Measurements from ENCODE around the gene MAGI2. TPM values are rescaled to one million over a fixed set of nuclear protein-coding genes. Genes with fewer than 3 reads are reported as not detected.

The MAGI2 gene
- total RNA-seq, 4 donors from 2014 or later: 0.98 to 4.8 (median 2.5) TPM

DNA sequence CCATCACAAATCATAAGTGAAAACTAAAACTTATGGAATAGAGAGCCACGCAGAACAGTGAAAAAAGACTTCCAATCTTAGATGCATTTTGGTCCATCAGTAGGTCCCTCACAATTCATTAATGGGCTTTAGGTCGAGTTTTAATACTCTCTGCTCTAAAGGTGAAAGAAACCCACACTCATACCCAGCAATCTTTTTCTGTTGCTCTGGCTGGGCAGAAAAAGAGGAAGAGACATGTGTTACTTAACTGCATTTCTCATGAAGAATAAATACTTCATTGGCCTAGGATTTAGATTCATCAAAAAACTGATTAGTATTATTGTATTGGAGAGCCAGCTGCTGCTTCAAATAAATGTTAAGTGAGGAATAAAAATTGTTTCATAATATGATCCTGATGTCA is 1009.2 kb downstream of the MAGI2 start:
- no peaks in the 10 kb centered on the region for H3K4me1 ChIP-seq
- H3K9me3 ChIP-seq: no peaks in the 10 kb centered on the region
- H3K27ac ChIP-seq: no peak overlapping the region
- WGBS: 75% methylated on average over 2 of the region's 2 CpGs
- no peaks in the 10 kb centered on the region for H3K27me3 ChIP-seq
- TF ChIP-seq, protein P1, sequence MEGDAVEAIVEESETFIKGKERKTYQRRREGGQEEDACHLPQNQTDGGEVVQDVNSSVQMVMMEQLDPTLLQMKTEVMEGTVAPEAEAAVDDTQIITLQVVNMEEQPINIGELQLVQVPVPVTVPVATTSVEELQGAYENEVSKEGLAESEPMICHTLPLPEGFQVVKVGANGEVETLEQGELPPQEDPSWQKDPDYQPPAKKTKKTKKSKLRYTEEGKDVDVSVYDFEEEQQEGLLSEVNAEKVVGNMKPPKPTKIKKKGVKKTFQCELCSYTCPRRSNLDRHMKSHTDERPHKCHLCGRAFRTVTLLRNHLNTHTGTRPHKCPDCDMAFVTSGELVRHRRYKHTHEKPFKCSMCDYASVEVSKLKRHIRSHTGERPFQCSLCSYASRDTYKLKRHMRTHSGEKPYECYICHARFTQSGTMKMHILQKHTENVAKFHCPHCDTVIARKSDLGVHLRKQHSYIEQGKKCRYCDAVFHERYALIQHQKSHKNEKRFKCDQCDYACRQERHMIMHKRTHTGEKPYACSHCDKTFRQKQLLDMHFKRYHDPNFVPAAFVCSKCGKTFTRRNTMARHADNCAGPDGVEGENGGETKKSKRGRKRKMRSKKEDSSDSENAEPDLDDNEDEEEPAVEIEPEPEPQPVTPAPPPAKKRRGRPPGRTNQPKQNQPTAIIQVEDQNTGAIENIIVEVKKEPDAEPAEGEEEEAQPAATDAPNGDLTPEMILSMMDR (IDR thresholded peaks at IDR 0.05): no peak
- TF ChIP-seq POLR2AphosphoS5 (IDR thresholded peaks at IDR 0.05) (no peak), EP300 (IDR thresholded peaks at IDR 0.05) (no peak), POLR2A (IDR thresholded peaks at IDR 0.05) (no peak)
- no peak for DNase-seq (ENCODE audit: low spot score in 2 of 2)
- no peaks in the 10 kb centered on the region for H3K36me3 ChIP-seq
- no peak overlapping the region for H3K4me3 ChIP-seq

DNA sequence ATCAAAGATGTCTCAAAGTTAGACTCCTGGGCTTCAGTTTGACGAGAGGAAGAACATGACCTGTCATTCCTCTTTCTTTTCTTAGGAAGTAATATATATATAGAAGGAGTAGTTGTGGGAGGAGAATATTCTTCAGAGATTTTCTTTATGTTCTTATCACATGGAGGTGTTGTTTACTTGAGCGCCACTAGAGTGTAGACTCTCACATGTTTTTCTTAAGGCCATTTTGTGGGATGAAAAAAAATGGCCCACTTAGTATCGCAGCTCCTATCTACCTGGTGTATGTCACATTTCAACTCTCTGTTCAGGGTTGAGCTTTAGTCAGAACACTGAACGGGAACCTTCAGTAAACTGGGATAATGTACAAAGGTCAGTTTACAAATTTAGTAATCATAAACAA is 1009.7 kb downstream of the MAGI2 start:
- WGBS: 59% methylated on average over 4 of the region's 4 CpGs
- no peaks in the 10 kb centered on the region for H3K36me3 ChIP-seq
- DNase-seq (ENCODE audit: low spot score in 2 of 2): no peak
- TF ChIP-seq EP300 (IDR thresholded peaks at IDR 0.05): no peak
- TF ChIP-seq, protein P1 (IDR thresholded peaks at IDR 0.05): no peak
- no peak for TF ChIP-seq POLR2A (IDR thresholded peaks at IDR 0.05)
- no peak overlapping the region for H3K27ac ChIP-seq
- no peaks in the 10 kb centered on the region for H3K27me3 ChIP-seq
- no peak overlapping the region for H3K4me3 ChIP-seq
- H3K4me1 ChIP-seq: no peaks in the 10 kb centered on the region
- H3K9me3 ChIP-seq: no peaks in the 10 kb centered on the region

DNA sequence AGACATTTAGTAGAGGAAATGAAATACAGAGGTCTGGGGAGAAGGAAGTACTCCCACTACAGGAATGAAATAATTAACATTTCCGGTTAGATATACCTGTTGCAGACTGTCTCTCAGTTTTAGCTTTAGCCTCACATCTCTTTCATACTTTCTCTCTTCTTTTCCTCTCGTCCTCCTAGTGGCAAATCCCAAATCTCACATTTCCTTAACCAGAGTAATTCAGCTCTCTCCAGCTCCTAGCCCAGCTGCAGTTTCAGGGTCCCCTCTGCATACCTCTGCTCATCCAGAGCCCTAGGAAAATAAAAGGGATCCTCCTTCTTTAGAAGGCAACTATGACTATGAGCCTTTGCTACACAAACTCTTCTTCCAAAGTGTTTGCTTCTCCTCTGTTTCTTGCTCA is 1011.7 kb downstream of the MAGI2 start:
- DNase-seq (ENCODE audit: low spot score in 2 of 2): no peak
- no peaks in the 10 kb centered on the region for H3K4me1 ChIP-seq
- TF ChIP-seq, protein P1 (IDR thresholded peaks at IDR 0.05): no peak
- TF ChIP-seq EP300 (IDR thresholded peaks at IDR 0.05): no peak
- no peak for TF ChIP-seq POLR2A (IDR thresholded peaks at IDR 0.05)
- TF ChIP-seq POLR2AphosphoS5 (IDR thresholded peaks at IDR 0.05): no peak
- H3K9me3 ChIP-seq: no peaks in the 10 kb centered on the region
- H3K4me3 ChIP-seq: no peak overlapping the region
- 61% methylated on average over 2 of the region's 2 CpGs for WGBS
- H3K27ac ChIP-seq: no peak overlapping the region
- H3K36me3 ChIP-seq: no peaks in the 10 kb centered on the region
- H3K27me3 ChIP-seq: no peaks in the 10 kb centered on the region

GRCh38 chr7:78438433-78438832 is 1015.0 kb downstream of the MAGI2 start:
- Histone ChIP-seq H3K9me3 (no peaks in the 10 kb centered on the region), H3K36me3 (no peaks in the 10 kb centered on the region), H3K4me3 (no peak overlapping the region), H3K4me1 (no peaks in the 10 kb centered on the region), H3K27ac (no peak overlapping the region), H3K27me3 (no peaks in the 10 kb centered on the region)
- WGBS: 88% methylated on average over 7 of the region's 7 CpGs
- DNase-seq (ENCODE audit: low spot score in 2 of 2): no peak
- TF ChIP-seq, protein P1 (IDR thresholded peaks at IDR 0.05): no peak
- TF ChIP-seq POLR2A (IDR thresholded peaks at IDR 0.05) (no peak), POLR2AphosphoS5 (IDR thresholded peaks at IDR 0.05) (no peak), EP300 (IDR thresholded peaks at IDR 0.05) (no peak)

GRCh38 chr7:78437118-78437517 is 1016.3 kb downstream of the MAGI2 start:
- Histone ChIP-seq H3K27me3 (no peaks in the 10 kb centered on the region), H3K4me1 (no peaks in the 10 kb centered on the region), H3K9me3 (no peaks in the 10 kb centered on the region), H3K36me3 (no peaks in the 10 kb centered on the region), H3K4me3 (no peak overlapping the region), H3K27ac (no peak overlapping the region)
- no peak for DNase-seq (ENCODE audit: low spot score in 2 of 2)
- TF ChIP-seq EP300 (IDR thresholded peaks at IDR 0.05): no peak
- no peak for TF ChIP-seq POLR2A (IDR thresholded peaks at IDR 0.05)
- TF ChIP-seq POLR2AphosphoS5 (IDR thresholded peaks at IDR 0.05): no peak
- TF ChIP-seq, protein P1 (IDR thresholded peaks at IDR 0.05): no peak
- 59% methylated on average over 5 of the region's 5 CpGs for WGBS

Data from suprapubic skin (tissue), 4 donors.